ENCODE data around the gene TRUB1.

DNA sequence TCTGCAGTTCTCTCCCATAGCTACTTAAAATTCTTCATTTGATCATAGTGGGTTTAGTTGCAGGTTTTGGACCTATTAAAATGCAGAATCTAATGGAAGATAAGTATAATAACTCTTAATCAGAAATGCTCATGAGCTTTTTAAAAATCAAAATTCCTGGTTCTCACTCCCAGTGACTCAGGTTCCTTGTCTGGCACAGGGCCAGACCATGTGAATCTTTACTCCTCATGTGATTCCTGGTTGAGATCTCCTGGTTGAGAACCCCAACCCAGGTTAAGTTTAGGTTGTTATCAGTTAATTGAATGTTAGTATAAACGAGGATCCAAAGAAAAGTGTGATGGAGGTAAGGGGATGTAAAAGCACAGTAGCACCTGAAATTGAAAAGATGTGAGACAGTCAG, 17.5 kb upstream of the TRUB1 start:
- TF ChIP-seq GATA3 (IDR thresholded peaks at IDR 0.05; ENCODE audit: low read depth, low read length) (no peak), GATA2 (IDR thresholded peaks at IDR 0.05; ENCODE audit: low read depth, low read length) (no peak)

Data from SH-SY5Y (cell line).